OCI-M2 (cell line): ENCODE data around the gene PCCA.

Experiments used
- DNase-seq: peaks from one replicate; lab custom pipeline; 2025; ENCODE audit not compliant: unreplicated experiment; lab: John Stamatoyannopoulos, UW

The PCCA gene

GRCh38 chr13:100454876-100455275, 366.0 kb downstream of the PCCA start:
- DNase-seq, result no peak

GRCh38 chr13:100458673-100459072, 369.8 kb downstream of the PCCA start:
- no peak for DNase-seq

- no peak for DNase-seq
Measured at GRCh38 chr13:100459747-100460146, 370.9 kb downstream of the PCCA start.

GRCh38 chr13:100460266-100460665, 371.4 kb downstream of the PCCA start:
- no peak for DNase-seq

GRCh38 chr13:100460791-100461190, 371.9 kb downstream of the PCCA start:
- no peak for DNase-seq

- no peak for DNase-seq
Measured at GRCh38 chr13:100461309-100462030, 372.6 kb downstream of the PCCA start.

GRCh38 chr13:100464006-100464405, 375.1 kb downstream of the PCCA start:
- DNase-seq, result no peak

- no peak for DNase-seq
Measured at GRCh38 chr13:100465558-100465957, 376.7 kb downstream of the PCCA start.

- DNase-seq, result no peak
Measured at GRCh38 chr13:100470866-100471505, 382.1 kb downstream of the PCCA start.

- DNase-seq, result no peak
Measured at GRCh38 chr13:100473087-100473486, 384.2 kb downstream of the PCCA start.

- DNase-seq, result no peak
Measured at GRCh38 chr13:100473501-100474044, 384.7 kb downstream of the PCCA start.

GRCh38 chr13:100476963-100477362, 388.1 kb downstream of the PCCA start:
- DNase-seq, result no peak

- DNase-seq, result no peak
Measured at GRCh38 chr13:100478107-100478809, 389.4 kb downstream of the PCCA start.

GRCh38 chr13:100480676-100481075, 391.8 kb downstream of the PCCA start:
- DNase-seq, result no peak

- DNase-seq, result no peak
Measured at GRCh38 chr13:100483139-100483538, 394.2 kb downstream of the PCCA start.

- no peak for DNase-seq
Measured at GRCh38 chr13:100483841-100484381, 395.0 kb downstream of the PCCA start.

GRCh38 chr13:100484702-100485101, 395.8 kb downstream of the PCCA start:
- DNase-seq, result no peak

- no peak for DNase-seq
Measured at GRCh38 chr13:100485265-100485664, 396.4 kb downstream of the PCCA start.

- no peak for DNase-seq
Measured at GRCh38 chr13:100490692-100491091, 401.8 kb downstream of the PCCA start.

GRCh38 chr13:100491164-100491842, 402.4 kb downstream of the PCCA start:
- DNase-seq, result no peak

GRCh38 chr13:100493418-100493817, 404.5 kb downstream of the PCCA start:
- DNase-seq, result no peak
